Esophagus squamous epithelium (tissue), 5 donors: ENCODE measurements around the gene MN1. TPM values are rescaled to one million over a fixed set of nuclear protein-coding genes. Genes with fewer than 3 reads are reported as not detected.
A peak's percentile ranks its signal among the peaks of the same experiment; 100 is the strongest.

Experiments used
- DNase-seq: peaks from one replicate; lab custom pipeline; 2025; lab: John Stamatoyannopoulos, UW
- H3K27ac ChIP-seq, 4 donors: fragments of 200-600 bp; sonication (generic); one replicate each; pipeline ENCODE4 v1.5.1; 2016 to 2019; ENCODE audit warnings: mild to moderate bottlenecking in 1 of 4
- H3K27me3 ChIP-seq, 4 donors: fragments of 200-600 bp; sonication (generic); 1 replicate in 3 of 4; 2 replicates in 1 of 4; pipeline versions ENCODE4 v1.5.1 to v1.6.0; 2017 to 2021; ENCODE audit warnings: antibody characterized with exemption in 1 of 4
- H3K36me3 ChIP-seq, 3 donors: fragments of 200-600 bp; sonication (generic); one replicate each; pipeline ENCODE4 v1.5.1; 2016 to 2019
- H3K4me1 ChIP-seq, 3 donors: fragments of 200-600 bp; sonication (generic); one replicate each; pipeline ENCODE4 v1.5.1; 2017 to 2019
- H3K4me3 ChIP-seq, 4 donors: fragments of 200-600 bp; sonication (generic); 1 replicate in 3 of 4; 2 replicates in 1 of 4; pipeline ENCODE4 v1.5.1; 2016 to 2019; ENCODE audit warnings: mild to moderate bottlenecking in 2 of 4, moderate library complexity in 1 of 4
- H3K9me3 ChIP-seq, 3 donors: fragments of 200-600 bp; sonication (generic); one replicate each; pipeline ENCODE4 v1.5.1; 2016 to 2019
- POLR2A ChIP-seq, 4 donors: fragments of 450-650 bp; IDR thresholded peaks; one replicate each; pipeline ENCODE4 v1.6.1; 2017; ENCODE audit warnings: antibody characterized with exemption in 4 of 4, mild to moderate bottlenecking in 4 of 4, moderate library complexity in 3 of 4
- WGBS, 2 donors: methylation state at CpG; one replicate each; pipeline ENCODE4 v1.1.5; 2018; 5-methylcytosine and 5-hydroxymethylcytosine counted together
- intact Hi-C: fragments of 100-400 bp; cut with DNase I; formaldehyde crosslinking; loops from one replicate; pipeline ENCODE4 v1.15.0; 2022
- total RNA-seq, 4 donors: library from RNA; depleted of rRNA; stranded (reverse); fragments of >200 nt; gene quantifications; one replicate each; pipeline ENCODE4 v1.1.0, GENCODE V29; 2016
- TF ChIP-seq, protein P1 (sequence below), 6 experiments: fragments of 450-650 bp in 4 of 6; fragments of 200-600 bp in 2 of 6; sonication (generic) in 2 of 6; IDR thresholded peaks; one replicate each; pipeline ENCODE4 v1.5.1; 2016 to 2019; ENCODE audit warnings: antibody characterized with exemption in 6 of 6, mild to moderate bottlenecking in 4 of 6, moderate library complexity in 4 of 6
- donor health status: DM: yes; HTN: yes; CAD: no.

MN1 gene
- total RNA-seq, 4 donors from 2014 or later, result 2.0 to 6.9 (median 3.1) TPM

DNA sequence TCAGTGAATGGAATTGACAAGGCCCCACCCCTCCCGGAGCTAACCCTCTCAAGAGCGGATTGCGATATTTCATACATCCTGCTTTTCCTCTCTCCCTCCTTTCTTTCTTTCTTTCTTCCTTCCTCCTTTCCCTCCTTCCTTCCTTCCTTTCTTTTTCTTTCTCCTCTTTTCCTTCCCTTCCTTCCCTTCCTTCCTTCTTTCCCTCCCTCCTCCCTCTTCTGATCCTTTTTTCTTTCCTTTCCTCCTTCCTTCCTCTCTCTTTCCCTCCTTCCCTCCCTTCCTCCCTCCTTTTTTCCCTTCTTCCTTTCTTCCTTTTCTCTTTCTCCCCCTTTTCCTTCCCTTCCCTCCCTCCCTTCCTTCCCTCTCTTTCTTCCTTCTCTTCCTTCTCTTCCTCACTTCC is 15.0 kb upstream of the MN1 start:
- H3K27ac ChIP-seq, result no peak overlapping the region
- no peak for TF ChIP-seq POLR2A (IDR thresholded peaks at IDR 0.05)
- TF ChIP-seq, protein P1, sequence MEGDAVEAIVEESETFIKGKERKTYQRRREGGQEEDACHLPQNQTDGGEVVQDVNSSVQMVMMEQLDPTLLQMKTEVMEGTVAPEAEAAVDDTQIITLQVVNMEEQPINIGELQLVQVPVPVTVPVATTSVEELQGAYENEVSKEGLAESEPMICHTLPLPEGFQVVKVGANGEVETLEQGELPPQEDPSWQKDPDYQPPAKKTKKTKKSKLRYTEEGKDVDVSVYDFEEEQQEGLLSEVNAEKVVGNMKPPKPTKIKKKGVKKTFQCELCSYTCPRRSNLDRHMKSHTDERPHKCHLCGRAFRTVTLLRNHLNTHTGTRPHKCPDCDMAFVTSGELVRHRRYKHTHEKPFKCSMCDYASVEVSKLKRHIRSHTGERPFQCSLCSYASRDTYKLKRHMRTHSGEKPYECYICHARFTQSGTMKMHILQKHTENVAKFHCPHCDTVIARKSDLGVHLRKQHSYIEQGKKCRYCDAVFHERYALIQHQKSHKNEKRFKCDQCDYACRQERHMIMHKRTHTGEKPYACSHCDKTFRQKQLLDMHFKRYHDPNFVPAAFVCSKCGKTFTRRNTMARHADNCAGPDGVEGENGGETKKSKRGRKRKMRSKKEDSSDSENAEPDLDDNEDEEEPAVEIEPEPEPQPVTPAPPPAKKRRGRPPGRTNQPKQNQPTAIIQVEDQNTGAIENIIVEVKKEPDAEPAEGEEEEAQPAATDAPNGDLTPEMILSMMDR (IDR thresholded peaks at IDR 0.05), result no peak
- intact Hi-C loops, result no loop called here
- DNase-seq, result no peak
- no peaks in the 10 kb centered on the region for H3K9me3 ChIP-seq
- H3K4me3 ChIP-seq, result no peak overlapping the region
- peaks cover 0 to 17% (median 0%) of the 10 kb centered on the region in 3 donors for H3K4me1 ChIP-seq
- WGBS, 2 donors, result 85 to 86% methylated on average over 3 of the region's 3 CpGs
- H3K27me3 ChIP-seq, result no peaks in the 10 kb centered on the region
- H3K36me3 ChIP-seq, result no peaks in the 10 kb centered on the region

DNA sequence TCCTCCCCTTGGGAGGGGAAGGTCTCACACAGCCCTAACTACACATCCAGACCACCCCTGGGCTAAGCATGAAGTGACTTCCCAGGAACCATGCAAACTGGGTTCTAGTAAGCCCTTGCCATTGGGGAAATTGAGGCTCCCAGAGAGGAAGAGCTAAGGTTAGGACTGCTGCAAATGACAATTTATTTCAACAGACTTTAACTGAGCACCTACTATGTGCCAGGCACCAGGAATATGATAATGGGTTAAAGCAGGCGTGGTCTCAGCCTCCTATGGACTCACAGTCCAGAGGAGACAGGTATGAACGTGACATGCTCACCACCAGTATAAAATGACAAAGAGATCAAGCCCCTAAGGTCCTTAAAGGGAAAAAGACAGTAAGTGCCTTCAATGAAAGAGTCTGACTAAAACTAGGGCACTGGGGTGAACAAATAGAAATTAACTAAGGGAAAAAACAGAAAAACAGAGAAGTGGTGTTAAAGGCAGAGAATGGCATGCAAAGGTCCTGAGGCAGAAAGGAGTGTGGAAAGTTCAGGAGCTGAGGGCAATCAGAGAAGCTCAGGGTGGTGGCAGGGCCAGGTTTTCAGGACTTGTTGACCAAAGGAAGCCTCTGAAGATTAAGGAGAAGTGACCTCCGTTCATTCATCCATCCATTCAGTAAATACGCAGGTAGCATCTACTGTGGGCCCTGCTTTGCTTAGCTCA is 14.4 kb upstream of the MN1 start:
- intact Hi-C loops, result no loop called here
- no peak for DNase-seq
- Histone ChIP-seq H3K36me3 (no peaks in the 10 kb centered on the region), H3K4me3 (no peak overlapping the region), H3K4me1 (peaks cover 0 to 14% (median 4%) of the 10 kb centered on the region in 3 donors), H3K9me3 (no peaks in the 10 kb centered on the region), H3K27ac (no peak overlapping the region), H3K27me3 (no peaks in the 10 kb centered on the region)
- TF ChIP-seq, protein P1 (IDR thresholded peaks at IDR 0.05), result no peak
- TF ChIP-seq POLR2A (IDR thresholded peaks at IDR 0.05), result no peak
- 74 to 76% methylated on average over 4 of the region's 4 CpGs for whole genome bisulfite sequencing, 2 donors

DNA sequence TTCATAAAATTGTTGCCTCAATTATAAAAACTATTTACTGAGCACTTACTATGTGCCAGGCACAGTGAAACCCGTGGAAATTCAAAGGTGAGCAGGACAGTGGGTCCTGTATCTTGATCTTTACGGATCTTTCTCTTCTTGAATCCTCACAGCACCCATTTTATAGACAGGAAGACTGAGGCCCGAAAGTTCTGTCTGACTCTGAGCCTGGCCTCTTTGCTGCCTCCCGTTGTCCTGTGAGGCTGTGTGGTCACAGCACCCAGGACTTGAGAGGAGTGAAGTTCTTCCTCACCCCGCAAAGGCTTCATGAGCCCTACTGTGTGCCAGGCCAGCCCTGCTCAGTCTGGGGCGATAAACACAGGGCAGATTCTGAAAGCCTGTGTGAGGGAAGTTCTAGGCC is 13.4 kb upstream of the MN1 start:
- H3K27me3 ChIP-seq, result no peaks in the 10 kb centered on the region
- no peaks in the 10 kb centered on the region for H3K9me3 ChIP-seq
- peaks cover 7 to 23% (median 13%) of the 10 kb centered on the region in 3 donors for H3K4me1 ChIP-seq
- H3K27ac ChIP-seq, result no peak overlapping the region
- TF ChIP-seq, protein P1 (IDR thresholded peaks at IDR 0.05), result no peak
- TF ChIP-seq POLR2A (IDR thresholded peaks at IDR 0.05), result no peak
- no peaks in the 10 kb centered on the region for H3K36me3 ChIP-seq
- 66 to 84% methylated on average over 4 of the region's 6 CpGs for WGBS, 2 donors
- no peak overlapping the region for H3K4me3 ChIP-seq
- no peak for DNase-seq
- intact Hi-C loops, result no loop called here

DNA sequence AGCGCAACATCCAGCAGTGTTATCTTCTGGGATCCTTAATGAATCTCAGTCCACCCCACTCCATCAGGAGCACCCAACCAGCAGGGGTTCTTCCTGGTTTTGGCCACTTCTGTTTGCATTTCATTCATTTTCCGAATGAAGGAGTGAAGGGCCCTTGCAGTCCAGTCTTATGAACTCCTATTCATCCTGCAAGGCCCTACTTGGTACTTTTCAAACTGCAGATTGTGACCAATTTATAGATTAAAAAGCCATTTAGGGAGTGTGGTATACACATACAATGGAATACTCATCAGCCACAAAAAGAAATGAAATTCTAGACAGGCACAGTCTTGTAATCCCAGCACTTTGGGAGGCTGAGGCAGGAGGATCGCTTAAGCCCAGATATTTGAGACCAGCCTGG is 10.2 kb upstream of the MN1 start:
- intact Hi-C loops, result no loop called here
- TF ChIP-seq, protein P1 (IDR thresholded peaks at IDR 0.05), result no peak
- TF ChIP-seq POLR2A (IDR thresholded peaks at IDR 0.05), result no peak
- 90 to 100% methylated on average over 2 to 3 of the region's 3 CpGs for WGBS, 2 donors
- H3K27me3 ChIP-seq, result no peaks in the 10 kb centered on the region
- no peak overlapping the region for H3K4me3 ChIP-seq
- H3K4me1 ChIP-seq, result peaks cover 12 to 31% (median 13%) of the 10 kb centered on the region in 3 donors
- no peaks in the 10 kb centered on the region for H3K36me3 ChIP-seq
- no peak for DNase-seq
- H3K9me3 ChIP-seq, result no peaks in the 10 kb centered on the region
- H3K27ac ChIP-seq, result no peak overlapping the region

DNA sequence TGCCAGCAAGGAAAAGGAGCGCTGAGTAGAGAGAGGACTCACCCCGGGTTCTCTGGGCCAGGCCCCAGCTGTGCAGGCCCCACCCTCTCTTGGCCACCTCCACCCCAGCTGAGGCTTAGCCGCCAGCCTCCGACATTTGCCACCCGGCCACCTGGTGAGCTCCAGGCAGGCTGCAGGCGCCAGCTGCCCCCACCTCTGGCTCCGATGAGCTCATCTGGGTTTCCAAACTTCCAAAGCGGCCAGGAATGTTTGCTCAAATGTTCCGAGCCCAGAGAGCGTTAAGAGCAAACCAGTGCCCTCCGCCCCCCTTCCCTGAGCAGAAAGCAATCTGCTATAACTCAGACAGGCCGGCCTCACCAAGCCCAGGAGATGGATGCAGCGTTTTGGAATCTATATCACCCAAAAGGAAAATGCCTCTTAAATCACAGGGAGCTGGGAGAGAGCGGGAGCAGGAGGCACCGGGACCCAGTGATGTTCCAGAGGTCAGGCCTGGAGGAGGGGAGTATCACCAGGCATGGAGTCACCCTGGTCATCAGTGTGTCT is 9.1 kb upstream of the MN1 start:
- Histone ChIP-seq H3K4me1 (peaks cover 12 to 28% (median 13%) of the 10 kb centered on the region in 3 donors), H3K27me3 (no peaks in the 10 kb centered on the region), H3K4me3 (peak overlapping the region in 1 of 4 donors; percentile 21), H3K9me3 (no peaks in the 10 kb centered on the region), H3K36me3 (no peaks in the 10 kb centered on the region), H3K27ac (peak overlapping the region; percentile 26 to 85 (median 82))
- WGBS, 2 donors, result 57% methylated on average over 4 of the region's 15 CpGs; no CpG with 5 or more reads in 1 of the 2 donors
- no peak for DNase-seq
- intact Hi-C loops, result no loop called here
- TF ChIP-seq, protein P1 (IDR thresholded peaks at IDR 0.05), result peak in 2 of 6 experiments; percentile 10 to 25
- no peak for TF ChIP-seq POLR2A (IDR thresholded peaks at IDR 0.05)
